Left renal pelvis (tissue), 4 donors: Measurements from ENCODE around the gene ELOVL2. TPM values are rescaled to one million over a fixed set of nuclear protein-coding genes. Genes with fewer than 3 reads are reported as not detected.
"Not testable (repeated sequence)": the region's sequence is repeated elsewhere in the genome, so short reads cannot be mapped to it uniquely, and the experiment has no call there.

Experiments used
- DNase-seq, 4 donors: peaks; one replicate each; pipeline ENCODE4 v3.0.0-alpha.2; 2013; ENCODE audit warnings: low read depth in 4 of 4, low spot score in 3 of 4
- polyA plus RNA-seq, 4 donors: library from polyadenylated mRNA; unstranded; fragments of 120-200 nt; gene quantifications; one replicate each; pipeline ENCODE4 v1.2.1, GENCODE V29; 2013; ENCODE audit not compliant: insufficient read length in 4 of 4

Gene ELOVL2, protein sequence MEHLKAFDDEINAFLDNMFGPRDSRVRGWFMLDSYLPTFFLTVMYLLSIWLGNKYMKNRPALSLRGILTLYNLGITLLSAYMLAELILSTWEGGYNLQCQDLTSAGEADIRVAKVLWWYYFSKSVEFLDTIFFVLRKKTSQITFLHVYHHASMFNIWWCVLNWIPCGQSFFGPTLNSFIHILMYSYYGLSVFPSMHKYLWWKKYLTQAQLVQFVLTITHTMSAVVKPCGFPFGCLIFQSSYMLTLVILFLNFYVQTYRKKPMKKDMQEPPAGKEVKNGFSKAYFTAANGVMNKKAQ
- 10 to 100 TPM in 2 of 4 donors, 1 to 10 TPM in 2; 4.8 to 10.6 (median 10.0) TPM for polyA plus RNA-seq

DNA sequence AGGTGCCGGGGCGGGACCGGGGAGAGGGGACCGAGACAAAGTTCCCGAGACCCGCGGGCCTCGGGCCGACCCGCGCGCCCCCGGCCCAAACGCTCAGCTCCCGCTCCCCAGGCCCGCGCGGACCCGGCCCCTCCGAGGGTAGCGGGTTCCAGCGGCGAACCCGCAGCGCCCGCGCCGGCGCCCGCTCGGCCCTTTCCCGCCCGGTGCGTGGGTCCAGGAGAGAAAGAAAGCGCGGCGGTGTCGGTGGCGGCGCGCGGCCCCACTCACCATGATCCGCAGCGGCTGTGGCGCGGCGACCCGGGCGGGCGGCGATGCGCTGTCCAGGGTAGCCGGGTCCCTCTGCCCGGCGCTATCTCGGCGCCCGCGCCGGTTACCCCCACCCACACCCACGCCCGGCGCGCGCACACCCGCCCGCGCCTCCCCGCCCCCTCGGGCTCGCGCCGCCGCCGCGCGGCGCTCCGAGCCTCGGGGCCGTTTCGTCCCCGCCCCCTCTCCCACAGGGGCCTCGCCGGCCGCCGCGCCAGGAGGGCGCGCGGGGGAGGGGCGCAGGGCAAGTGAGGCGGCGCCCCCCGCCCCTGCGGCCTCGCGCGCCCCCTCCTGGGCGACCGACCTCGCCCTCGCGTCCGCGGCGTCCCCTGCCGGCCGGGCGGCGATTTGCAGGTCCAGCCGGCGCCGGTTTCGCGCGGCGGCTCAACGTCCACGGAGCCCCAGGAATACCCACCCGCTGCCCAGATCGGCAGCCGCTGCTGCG, at the start of gene ELOVL2:
Gene ELOVL2 (minus strand): TSS at position 345 of the 751 bp plus-strand sequence. CDS start 75 bp downstream, at position 270.
- peak in 2 of 4 donors; percentile 29 to 39 for DNase-seq

DNA sequence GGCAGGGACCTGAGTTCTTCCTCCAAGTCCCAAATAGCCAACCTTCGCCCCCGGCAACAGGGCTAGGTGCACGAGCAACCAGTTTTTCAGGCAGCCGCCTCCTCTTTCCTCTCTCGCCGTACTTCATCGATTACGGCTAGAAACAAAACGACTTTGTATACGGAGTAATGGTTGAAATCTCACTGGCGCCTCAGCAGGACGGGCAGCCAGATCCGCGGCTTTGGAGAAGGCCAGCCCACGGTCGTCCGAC, 49.2 kb upstream of the ELOVL2 start:
- no peak for DNase-seq

DNA sequence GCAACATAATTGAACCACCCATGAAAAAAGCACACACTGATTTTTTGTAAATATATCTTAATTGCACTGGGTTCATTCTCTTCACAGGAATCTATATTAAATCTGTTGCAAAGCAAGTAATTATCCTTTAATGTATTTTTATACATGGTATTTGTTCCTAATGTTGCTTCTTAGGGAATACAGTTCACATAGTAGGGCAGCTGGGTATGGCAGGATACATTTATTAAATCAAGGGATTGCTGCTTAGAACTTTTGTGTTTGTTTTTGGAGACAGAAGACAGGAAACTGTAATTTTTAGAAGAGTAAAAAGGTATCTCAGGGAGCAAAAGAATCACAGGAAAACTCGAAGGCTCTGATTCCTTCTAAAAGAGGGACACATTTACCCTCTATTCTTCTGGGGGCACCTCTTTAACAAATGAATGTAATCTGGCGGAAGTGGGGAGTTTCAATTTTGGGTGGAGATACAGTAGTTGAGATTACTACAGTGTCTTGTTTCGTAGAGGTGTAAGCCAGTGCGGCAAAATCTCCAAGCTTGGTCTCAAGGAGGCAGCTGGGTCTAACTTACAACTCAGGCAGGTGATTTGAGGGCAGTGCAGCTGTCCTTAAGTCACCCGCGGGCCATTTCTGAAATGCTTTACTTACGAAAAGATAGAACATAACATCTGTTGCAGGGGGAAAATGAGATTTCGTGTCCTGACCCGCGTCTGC, 48.7 kb upstream of the ELOVL2 start:
- no peak for DNase-seq

DNA sequence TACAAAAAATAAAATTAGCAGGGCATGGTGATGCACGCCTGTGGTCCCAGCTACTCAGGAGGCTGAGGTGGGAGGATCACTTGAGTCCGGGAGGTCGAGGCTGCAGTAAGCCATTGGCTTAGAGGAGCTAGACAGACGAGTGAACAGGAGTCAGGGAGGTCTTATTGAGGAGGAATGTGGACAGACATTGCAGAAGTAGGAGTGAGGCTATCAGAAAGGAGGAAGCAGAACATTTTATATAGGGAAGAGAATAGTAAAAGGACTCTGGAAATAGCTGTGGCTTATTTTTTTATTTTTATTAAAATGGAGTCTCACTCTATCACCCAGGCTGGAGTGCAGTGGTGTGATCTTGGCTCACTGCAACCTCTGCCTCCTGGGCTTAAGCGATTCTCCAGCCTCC, 47.0 kb upstream of the ELOVL2 start:
- DNase-seq, result not testable (repeated sequence)

DNA sequence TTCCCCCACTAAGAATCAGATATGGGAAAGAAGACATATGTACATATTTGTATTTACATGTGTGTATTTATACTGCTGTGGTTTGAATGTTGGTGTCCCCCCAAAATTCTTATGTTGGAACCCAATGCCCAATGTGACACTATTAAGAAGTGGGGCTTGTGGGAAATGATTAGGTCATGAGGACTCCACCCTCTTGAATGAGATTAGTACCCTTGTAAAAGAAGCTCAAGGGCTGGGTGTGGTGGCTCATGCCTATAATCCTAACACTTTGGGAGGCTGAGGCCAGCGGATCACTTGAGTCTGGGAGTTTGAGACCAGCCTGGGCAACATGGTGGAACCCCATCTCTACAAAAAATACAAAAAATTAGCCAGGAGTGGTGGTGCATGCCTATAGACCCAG, 45.6 kb upstream of the ELOVL2 start:
- no peak for DNase-seq

DNA sequence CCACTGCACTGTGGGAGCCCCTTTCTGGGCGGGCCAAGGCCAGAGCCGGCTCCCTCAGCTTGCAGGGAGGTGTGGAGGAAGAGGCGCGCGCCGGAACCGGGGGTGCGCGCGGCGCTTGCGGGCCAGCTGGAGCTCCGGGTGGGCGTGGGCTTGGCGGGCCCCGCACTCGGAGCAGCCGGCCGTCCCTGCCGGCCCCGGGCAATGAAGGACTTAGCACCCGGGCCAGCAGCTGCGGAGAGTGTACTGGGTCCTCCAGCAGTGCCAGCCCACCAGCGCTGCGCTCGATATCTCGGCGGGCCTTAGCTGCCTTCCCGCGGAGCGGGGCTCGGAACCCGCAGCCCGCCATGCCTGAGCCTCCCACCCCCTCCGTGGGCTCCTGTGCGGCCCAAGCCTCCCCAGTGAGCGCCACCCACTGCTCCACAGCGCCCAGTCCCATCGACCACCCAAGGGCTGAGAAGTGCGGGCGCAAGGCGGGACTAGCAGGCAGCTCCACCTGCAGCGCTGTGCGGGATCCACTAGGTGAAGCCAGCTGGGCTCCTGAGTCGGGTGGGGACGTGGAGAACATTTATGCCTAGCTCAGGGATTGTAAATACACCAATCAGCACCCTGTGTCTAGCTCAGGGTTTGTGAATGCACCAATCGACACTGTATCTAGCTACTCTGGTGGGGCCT, 43.2 kb upstream of the ELOVL2 start:
- not testable (repeated sequence) for DNase-seq

DNA sequence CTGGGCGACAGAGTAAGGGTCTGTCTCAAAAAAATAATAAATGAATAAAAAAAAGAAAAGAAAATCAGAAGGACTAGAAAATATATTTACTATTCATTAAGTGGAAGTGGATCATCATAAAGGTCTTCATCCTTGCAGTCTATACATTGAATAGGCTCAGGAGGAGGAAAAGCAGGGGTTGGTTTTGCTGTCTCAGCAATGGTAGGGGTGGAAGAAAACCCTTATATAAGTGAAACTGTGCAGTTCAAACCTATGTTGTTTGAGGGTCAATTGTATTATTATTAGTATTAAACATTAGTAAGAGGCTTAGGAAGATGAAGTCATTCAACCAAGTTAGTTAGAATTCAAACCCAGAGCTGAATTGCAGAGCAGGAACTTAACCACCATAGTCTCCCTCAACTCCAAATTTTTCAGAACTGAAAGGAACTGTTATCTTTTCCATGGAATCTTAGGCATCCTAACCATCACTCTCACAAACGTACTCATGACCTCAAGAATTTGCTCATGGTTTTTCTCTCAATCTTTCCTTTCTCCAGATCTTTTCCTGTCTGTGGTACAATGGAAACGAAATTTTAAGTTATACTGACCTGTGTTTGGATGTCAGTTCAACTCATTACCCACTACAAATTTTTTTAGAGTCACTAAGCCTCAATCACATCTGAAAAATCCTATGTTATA, 41.8 kb upstream of the ELOVL2 start:
- DNase-seq, result no peak

DNA sequence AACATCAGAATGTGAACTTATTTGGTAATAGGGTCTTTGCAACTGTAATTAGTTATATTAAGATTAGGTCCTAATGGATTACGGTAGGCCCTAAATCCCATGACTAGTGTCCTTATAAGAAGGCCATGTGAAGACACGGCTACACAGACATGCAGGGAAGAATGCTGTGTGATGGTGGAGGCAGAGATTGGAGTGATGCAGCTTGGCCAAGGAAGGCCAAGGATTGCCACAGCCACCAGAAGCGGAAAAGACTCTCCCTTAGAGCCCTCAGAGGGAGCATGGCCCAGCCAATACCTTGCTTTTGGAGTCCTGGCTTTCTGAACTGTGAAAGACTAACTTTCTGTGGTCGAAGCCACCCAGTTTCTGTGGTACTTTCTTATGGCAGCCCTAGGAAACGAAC, 39.9 kb upstream of the ELOVL2 start:
- no peak for DNase-seq

DNA sequence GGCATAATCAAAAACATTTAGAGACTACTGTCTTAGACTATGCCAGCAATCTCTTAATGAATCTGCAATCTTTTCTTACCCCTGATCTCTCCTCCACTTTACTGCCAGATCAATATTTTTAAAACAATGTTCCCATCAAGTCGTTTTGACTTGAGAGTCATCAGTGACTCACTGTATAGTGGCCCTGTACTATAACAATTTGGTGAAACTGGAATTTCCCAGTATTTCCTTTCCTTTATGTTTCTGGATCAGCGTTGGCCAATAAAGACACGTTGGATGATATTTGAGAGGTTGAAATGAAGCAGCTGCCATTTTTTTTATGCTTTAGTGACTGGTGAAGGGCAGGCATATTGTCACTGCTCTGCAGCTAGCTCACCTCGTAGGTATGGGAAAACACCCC, 39.4 kb upstream of the ELOVL2 start:
- no peak for DNase-seq

DNA sequence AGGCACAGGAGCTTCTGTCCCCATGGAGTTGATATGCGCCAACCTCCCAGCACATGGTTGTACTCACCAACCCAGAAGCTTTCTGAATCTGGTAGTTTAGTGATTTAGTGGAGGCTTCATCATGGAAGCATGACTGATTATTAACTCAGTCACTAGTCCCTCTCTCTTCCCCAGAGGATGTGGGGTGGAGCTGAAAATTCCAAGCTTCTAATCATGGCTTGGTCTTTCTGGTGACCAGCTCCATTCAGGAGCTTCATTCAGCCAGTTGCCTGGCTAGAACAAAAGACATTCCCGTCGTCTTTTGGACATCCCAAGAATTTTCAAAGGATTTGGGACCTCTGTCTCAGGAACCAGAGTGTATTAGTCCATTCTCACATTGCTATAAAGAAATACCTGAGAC, 36.2 kb upstream of the ELOVL2 start:
- no peak for DNase-seq

DNA sequence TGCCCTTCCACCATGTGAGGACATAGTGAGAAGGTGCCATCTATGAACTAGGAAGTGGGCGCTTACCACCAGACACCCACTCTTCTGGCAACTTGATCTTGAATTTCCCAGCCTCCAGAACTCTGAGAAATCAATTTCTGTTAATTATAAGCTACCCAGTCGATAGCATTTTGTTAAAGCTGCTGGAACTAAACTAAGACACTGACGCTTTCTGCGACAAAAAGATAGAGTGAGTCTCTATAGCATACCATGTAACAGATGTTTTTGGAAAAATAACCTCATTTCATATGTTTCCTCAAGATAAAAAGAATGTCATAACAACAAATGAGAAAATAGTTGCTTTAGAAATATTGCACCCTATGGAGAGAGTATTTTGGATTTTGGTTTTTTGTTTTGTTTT, 34.2 kb upstream of the ELOVL2 start:
- no peak for DNase-seq

DNA sequence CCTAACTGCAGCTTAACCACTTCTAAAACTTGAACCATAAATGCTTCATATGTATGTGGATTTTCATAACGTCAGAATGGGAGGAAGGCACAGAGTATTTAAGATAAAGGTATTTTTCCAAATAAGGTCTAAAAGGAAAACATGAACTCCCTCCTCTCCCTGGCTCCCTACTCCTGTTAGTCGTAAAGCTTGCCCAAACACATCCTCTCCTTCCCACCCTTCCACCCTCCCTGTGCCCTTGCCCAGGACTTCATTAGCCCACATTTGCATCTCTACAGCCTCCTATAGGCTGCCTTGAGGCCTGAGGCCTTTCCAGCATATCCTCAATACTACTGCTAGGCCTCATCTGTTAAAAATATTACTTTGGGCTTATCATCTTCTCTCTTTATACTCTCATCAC, 32.4 kb upstream of the ELOVL2 start:
- DNase-seq, result no peak

DNA sequence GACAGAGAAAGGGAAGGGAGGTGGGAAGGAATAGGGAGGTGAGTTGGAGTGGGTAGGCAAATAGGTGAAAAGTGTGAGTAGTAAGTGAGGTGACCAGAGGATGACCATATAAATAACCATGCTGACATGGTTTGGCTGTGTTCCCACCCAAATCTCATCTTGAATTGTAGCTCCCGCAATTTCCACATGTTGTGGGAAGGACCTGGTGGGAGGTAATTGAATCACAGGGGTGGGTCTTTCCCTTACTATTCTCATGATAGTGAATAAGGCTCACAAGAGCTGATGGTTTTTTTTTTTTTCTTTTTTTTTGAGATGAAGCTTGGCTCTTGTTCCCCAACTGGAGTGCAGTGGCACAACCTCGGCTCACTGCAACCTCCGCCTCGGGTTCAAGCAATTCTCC, 28.0 kb upstream of the ELOVL2 start:
- DNase-seq, result no peak

DNA sequence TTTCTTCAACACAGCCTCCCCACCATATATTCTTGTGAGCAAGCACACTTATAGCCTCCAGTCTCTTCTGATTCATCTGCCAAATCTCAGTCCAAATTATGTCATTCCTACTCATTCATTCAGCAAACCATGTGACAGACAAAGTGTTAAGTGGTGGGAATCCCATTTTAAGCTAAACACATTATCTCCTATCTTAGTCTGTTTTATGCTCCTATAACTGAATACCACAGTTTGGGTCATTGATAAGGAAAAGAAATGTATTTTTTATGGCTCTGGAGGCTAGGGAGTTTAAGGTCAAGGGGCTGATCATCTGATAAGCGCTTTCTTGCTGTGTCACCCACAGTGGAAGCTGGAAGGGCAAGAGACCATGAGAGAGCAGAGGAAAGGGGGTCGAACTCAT, 25.7 kb upstream of the ELOVL2 start:
- DNase-seq, result no peak

DNA sequence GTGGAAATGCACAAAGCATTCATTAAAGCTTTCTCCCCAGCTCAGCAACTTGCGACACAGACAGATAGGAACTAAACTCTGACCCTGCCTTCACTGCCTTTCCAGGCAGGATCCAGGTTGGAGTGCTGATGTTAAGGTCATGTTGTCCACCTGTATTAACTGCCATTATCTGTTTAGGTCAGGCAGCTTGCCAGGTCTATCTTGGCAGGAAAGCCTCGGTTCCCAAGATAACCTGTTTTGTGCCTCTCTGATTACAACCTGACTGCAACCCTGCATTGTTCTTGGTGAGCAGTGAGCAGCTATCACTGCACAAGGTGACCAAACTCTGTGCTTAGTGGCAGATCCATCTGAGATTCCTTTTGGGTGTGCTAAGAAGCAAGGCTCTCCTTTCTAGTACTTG, 23.2 kb upstream of the ELOVL2 start:
- no peak for DNase-seq

DNA sequence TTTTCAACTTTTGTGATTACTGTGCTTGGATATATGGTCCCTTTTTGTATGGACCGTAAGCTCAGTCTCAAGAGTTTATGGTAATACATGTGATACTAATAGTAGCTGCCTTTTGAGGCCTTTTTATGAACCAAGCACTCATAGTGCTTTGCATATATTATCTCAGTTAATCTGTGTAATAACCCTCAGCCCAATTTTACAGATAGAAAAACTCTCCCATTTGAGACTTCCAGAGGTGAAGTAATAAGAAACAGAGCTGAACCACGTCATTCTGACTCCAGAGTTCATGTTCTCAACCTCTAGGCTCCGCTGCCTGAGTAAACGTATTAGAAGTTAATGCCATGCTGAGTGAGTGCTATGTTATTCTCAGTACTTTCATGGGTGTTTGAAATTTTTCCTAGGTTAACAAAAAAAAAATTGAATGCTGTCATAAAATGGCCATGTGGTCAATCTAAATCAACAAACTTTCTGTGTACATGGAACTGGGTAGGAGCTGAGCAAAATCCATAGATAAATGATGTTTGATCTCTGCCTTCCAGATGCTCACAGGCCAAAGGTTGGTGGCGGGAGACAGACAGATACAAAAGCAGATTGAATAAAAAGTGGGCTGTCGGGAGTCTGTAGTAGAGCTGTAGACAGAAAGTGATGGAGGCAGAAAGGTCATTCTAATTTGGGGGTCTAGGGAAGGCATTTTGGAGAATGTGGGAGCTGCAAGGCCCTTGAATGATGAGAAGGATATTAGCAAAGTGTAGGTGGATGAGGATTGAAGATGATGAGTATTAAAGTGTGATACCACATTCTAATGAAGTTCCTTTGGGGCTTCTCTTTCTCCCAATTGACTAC, 22.6 kb upstream of the ELOVL2 start:
- DNase-seq, result no peak

DNA sequence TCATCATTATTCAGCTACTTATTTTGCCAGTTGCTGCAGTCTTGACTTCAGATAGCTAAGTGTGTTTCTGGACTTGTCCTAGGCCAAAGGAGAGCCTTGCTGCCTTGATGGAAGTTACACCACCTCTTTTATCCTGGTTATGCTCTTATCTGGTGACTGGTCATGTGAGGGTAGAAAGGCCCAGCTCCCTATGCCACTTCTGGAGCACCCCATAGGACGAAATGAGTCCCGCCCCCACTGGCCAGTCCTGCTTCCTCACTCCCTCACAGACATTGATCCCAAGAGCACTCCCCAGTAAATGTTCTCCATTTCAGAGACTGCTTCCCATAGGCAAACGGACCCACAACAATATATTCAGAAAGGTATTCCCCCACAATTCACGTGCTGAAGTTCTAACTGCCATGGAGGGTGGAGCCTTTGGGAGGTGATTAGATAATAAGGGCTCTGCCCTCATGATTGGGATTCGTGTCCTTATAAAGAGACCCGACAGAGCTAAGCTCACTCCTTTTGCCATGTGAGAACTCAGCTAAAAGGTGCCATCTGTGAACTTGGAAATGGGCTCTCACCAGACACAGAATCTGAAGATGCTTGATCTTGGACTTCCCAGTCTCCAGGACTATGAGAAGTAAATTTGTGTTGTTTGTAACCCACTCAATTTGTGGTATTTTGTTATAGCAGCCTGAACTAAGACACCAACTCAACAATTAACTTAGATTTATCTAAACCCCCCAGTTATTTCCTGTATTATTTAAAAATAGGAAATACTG, 21.5 kb upstream of the ELOVL2 start:
- no peak for DNase-seq

DNA sequence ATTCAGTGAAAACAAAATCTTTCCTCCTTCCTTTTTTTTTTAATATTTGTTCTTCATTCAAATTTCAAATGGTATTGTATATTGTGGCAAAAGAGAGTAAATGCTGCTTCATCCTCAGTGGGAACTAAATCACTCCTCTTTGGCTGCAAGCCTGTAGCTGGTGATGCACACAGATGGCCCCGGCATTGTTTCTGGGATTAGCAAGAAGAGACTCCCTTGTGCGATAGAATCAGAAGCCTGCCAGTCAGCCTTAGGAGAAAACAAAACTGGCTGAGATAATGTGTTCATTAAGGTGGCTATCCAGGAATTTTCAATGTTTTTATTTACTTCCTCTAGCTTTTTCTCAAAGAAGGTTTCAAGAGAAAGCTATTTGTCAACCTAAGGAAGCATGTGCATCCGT, 20.7 kb upstream of the ELOVL2 start:
- DNase-seq, result no peak

DNA sequence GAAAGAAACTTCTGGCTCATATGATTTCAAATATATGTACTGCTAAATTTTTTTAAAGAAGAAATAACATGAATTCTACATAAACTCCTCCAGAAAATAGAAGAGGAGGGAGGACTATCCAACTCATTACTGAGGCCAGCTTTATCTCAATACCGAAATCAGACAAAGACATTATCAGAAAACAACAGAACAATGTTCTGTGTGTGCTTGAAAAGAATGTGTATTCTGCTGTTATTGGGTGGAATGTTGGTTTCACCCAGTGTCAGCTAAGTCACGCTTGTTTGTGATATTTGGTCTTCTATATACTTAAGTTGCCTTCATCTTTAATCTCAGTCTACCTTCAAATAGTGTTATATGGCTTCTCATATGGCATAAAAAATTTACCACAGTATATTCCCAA, 18.6 kb upstream of the ELOVL2 start:
- no peak for DNase-seq
